WTC11 (cell line): ENCODE data around the gene KRT10. TPM values are rescaled to one million over a fixed set of nuclear protein-coding genes. Genes with fewer than 3 reads are reported as not detected.

ENCODE experiments used
- ATAC-seq: fragments of 200-7000 bp; cut with Tn5 transposase; 2 replicates; pipeline ENCODE4 v1.10.0; 2021; ENCODE audit warnings: mild to moderate bottlenecking, moderate library complexity
- CTCF ChIA-PET: fragments of 300-600 bp; sonication (Branson Sonifier 250); formaldehyde crosslinking; loops from one replicate; lab custom pipeline; 2021; ENCODE audit warnings: antibody characterized with exemption; lab: Charles Lee
- POLR2A ChIA-PET: fragments of 350-600 bp; sonication (Branson Sonifier 250); formaldehyde crosslinking; loops from one replicate; lab custom pipeline; 2021; ENCODE audit warnings: antibody characterized with exemption; lab: Charles Lee
- DNase-seq: peaks from one replicate; pipeline ENCODE4 v3.0.0; 2021; ENCODE audit warnings: low spot score
- H3K27ac Mint-ChIP-seq: 2 replicates; pipeline ENCODE4 v1.8.0; 2021; ENCODE audit warnings: mixed read lengths
- H3K27me3 Mint-ChIP-seq: 2 replicates; pipeline ENCODE4 v1.8.0; 2021; ENCODE audit warnings: low read depth, mild to moderate bottlenecking, moderate library complexity, mixed read lengths
- H3K36me3 Mint-ChIP-seq: 2 replicates; pipeline ENCODE4 v1.8.0; 2021; ENCODE audit warnings: mixed read lengths
- H3K4me1 Mint-ChIP-seq: 2 replicates; pipeline ENCODE4 v1.8.0; 2022; ENCODE audit warnings: mixed read lengths
- H3K4me3 Mint-ChIP-seq: 2 replicates; pipeline ENCODE4 v1.8.0; 2021; ENCODE audit warnings: mild to moderate bottlenecking, moderate library complexity, mixed read lengths
- H3K9me3 Mint-ChIP-seq: 2 replicates; pipeline ENCODE4 v1.8.0; 2021; ENCODE audit warnings: mixed read lengths
- CREM ChIP-seq: sonication (generic); formaldehyde crosslinking; IDR thresholded peaks from 2 replicates; pipeline ENCODE4 v1.8.1; 2022; ENCODE audit warnings: mild to moderate bottlenecking, missing genetic modification reagents, moderate library complexity
- E2F4 ChIP-seq: sonication (generic); formaldehyde crosslinking; IDR thresholded peaks from 2 replicates; pipeline ENCODE4 v1.8.1; 2022; ENCODE audit warnings: low read depth, mild to moderate bottlenecking, moderate library complexity, missing genetic modification reagents, borderline replicate concordance
- ETV6 ChIP-seq: sonication (generic); formaldehyde crosslinking; IDR thresholded peaks from 2 replicates; pipeline ENCODE4 v1.8.1; 2022; ENCODE audit warnings: mild to moderate bottlenecking, missing genetic modification reagents
- FOXJ3 ChIP-seq: sonication (generic); formaldehyde crosslinking; IDR thresholded peaks from 2 replicates; pipeline ENCODE4 v1.9.0; 2021; ENCODE audit warnings: missing genetic modification reagents, mild to moderate bottlenecking, borderline replicate concordance
- FOXK1 ChIP-seq: sonication (generic); formaldehyde crosslinking; IDR thresholded peaks from 2 replicates; pipeline ENCODE4 v1.8.0; 2022; ENCODE audit warnings: mild to moderate bottlenecking, moderate library complexity, missing genetic modification reagents
- JAZF1 ChIP-seq: fragments of 250-450 bp; sonication (Bioruptor Pico); IDR thresholded peaks from 2 replicates; pipeline ENCODE4 v1.9.0; 2021; ENCODE audit warnings: moderate library complexity, mild to moderate bottlenecking, inconsistent platforms
- JUN ChIP-seq: sonication (generic); formaldehyde crosslinking; IDR thresholded peaks from 2 replicates; pipeline ENCODE4 v1.8.0; 2023; ENCODE audit warnings: mild to moderate bottlenecking, missing genetic modification reagents
- NFYB ChIP-seq: sonication (generic); formaldehyde crosslinking; conservative IDR thresholded peaks from 2 replicates; pipeline ENCODE4 v1.8.0; 2022; ENCODE audit warnings: low read depth, missing genetic modification reagents
- NR3C1 ChIP-seq: sonication (generic); formaldehyde crosslinking; conservative IDR thresholded peaks from 2 replicates; pipeline ENCODE4 v1.8.1; 2023; ENCODE audit warnings: low read depth, mild to moderate bottlenecking, missing genetic modification reagents
- PRRX2 ChIP-seq: fragments of 250-450 bp; sonication (Bioruptor Pico); IDR thresholded peaks from 2 replicates; pipeline ENCODE4 v1.8.0; 2021; ENCODE audit warnings: mild to moderate bottlenecking
- STAT6 ChIP-seq: sonication (generic); formaldehyde crosslinking; conservative IDR thresholded peaks from 2 replicates; pipeline ENCODE4 v1.8.1; 2023; ENCODE audit warnings: mild to moderate bottlenecking, low read depth, missing genetic modification reagents, moderate library complexity
- TP53 ChIP-seq: sonication (generic); formaldehyde crosslinking; IDR thresholded peaks from 2 replicates; pipeline ENCODE4 v1.8.1; 2023; ENCODE audit warnings: mild to moderate bottlenecking, missing genetic modification reagents
- ZBTB21 ChIP-seq: sonication (generic); formaldehyde crosslinking; IDR thresholded peaks from 2 replicates; pipeline ENCODE4 v1.8.1; 2023; ENCODE audit warnings: mild to moderate bottlenecking, missing genetic modification reagents, borderline replicate concordance
- ZNF263 ChIP-seq: sonication (generic); formaldehyde crosslinking; IDR thresholded peaks from 2 replicates; pipeline ENCODE4 v1.8.1; 2022; ENCODE audit warnings: low read depth, mild to moderate bottlenecking, moderate library complexity, missing genetic modification reagents
- ZNF317 ChIP-seq: sonication (generic); formaldehyde crosslinking; IDR thresholded peaks from 2 replicates; pipeline ENCODE4 v1.8.1; 2023; ENCODE audit warnings: low read depth, mild to moderate bottlenecking, moderate library complexity, missing genetic modification reagents, borderline replicate concordance
- total RNA-seq: library from RNA; stranded (reverse); gene quantifications from 3 replicates; pipeline ENCODE4 v1.2.3, GENCODE V29; 2021
- TF ChIP-seq, protein P1 (sequence below): fragments of 250-450 bp; sonication (Bioruptor Pico); IDR thresholded peaks from 2 replicates; pipeline ENCODE4 v1.9.0; 2021; ENCODE audit warnings: mild to moderate bottlenecking
- TF ChIP-seq, protein P2 (sequence below): fragments of 200-600 bp; IDR thresholded peaks from 2 replicates; pipeline ENCODE4 v1.8.0; 2022; ENCODE audit warnings: antibody characterized with exemption

Gene KRT10
- total RNA-seq, 1 experiment from 2014 or later, result 23.2 TPM

GRCh38 chr17:40794466-40794865 is 27.9 kb downstream of the KRT10 start (continued):
- TF ChIP-seq, protein P1, sequence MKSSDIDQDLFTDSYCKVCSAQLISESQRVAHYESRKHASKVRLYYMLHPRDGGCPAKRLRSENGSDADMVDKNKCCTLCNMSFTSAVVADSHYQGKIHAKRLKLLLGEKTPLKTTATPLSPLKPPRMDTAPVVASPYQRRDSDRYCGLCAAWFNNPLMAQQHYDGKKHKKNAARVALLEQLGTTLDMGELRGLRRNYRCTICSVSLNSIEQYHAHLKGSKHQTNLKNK, result no peak

DNA sequence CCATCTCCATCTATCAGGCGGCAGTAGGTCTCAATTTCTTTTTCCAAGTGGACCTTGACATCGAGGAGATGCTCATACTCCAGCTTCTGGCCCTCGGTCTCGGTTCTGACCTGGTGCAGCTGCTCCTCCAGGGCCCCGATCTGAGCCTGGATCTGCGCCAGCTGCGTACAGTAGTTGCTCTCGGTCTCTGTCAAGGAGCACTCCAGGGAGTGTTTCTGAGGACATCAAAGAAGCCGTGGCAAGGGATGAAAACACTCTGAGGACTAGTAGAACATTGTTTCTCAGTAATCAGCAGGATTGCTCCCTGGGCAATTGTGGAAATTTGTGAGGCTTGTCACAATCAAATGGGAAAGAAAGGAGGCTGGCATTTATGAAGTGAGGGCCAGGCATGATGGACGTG is 28.6 kb downstream of the KRT10 start:
- DNase-seq (no peak), ATAC-seq (no peak)
- ChIA-PET POLR2A (no interaction called here), CTCF (interaction anchor here (0.5 to 3.6 kb wide), 3 partner anchors 10 to 177 kb away, joined by 3 to 28 read pairs (median 4); no protein-coding TSS in a partner anchor)
- Mint-ChIP-seq H3K4me1 (no peaks in the 10 kb centered on the region), H3K27ac (no peak overlapping the region), H3K36me3 (no peaks in the 10 kb centered on the region), H3K9me3 (no peaks in the 10 kb centered on the region), H3K4me3 (no peak overlapping the region), H3K27me3 (peaks cover 6% of the 10 kb centered on the region)
- no peak for TF ChIP-seq FOXJ3 (CRISPR knock-in tag)
- no peak for TF ChIP-seq ETV6
- no peak for TF ChIP-seq ZBTB21 (CRISPR knock-in tag)
- TF ChIP-seq, protein P2, sequence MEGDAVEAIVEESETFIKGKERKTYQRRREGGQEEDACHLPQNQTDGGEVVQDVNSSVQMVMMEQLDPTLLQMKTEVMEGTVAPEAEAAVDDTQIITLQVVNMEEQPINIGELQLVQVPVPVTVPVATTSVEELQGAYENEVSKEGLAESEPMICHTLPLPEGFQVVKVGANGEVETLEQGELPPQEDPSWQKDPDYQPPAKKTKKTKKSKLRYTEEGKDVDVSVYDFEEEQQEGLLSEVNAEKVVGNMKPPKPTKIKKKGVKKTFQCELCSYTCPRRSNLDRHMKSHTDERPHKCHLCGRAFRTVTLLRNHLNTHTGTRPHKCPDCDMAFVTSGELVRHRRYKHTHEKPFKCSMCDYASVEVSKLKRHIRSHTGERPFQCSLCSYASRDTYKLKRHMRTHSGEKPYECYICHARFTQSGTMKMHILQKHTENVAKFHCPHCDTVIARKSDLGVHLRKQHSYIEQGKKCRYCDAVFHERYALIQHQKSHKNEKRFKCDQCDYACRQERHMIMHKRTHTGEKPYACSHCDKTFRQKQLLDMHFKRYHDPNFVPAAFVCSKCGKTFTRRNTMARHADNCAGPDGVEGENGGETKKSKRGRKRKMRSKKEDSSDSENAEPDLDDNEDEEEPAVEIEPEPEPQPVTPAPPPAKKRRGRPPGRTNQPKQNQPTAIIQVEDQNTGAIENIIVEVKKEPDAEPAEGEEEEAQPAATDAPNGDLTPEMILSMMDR, result no peak
- no peak for TF ChIP-seq NFYB
- TF ChIP-seq JUN (CRISPR knock-in tag), result no peak

DNA sequence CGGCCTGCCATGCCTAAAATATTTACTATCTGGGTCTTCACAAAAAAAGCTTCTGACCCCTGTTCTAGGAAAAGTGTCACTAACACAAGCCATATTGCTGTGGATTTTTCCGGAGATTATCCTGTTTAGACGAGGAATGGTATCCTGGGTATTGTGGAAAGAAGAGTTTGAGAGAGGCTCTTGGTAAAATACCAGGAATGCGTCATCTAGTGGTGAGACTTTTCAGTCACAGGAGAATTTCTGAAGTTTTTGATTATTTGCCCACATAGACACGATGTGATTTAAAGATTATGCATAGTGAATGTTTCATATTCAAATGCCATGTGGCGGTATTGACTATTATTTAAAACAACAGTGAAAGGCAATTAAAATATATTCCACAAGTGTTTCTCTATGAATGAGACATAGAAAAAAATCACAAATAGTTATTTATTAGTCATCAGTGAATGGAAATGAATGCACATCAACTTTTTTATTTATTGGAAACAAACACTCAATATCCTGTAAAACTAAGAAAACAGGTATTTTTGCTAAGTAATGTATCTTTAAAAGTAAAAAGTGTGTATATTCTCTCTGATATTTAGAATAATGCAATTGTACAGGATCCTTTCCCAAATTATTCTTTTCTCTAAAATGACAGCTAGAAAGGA is 30.5 kb downstream of the KRT10 start:
- no peaks in the 10 kb centered on the region for H3K4me1 Mint-ChIP-seq
- H3K4me3 Mint-ChIP-seq, result no peak overlapping the region
- peaks cover 8% of the 10 kb centered on the region for H3K27me3 Mint-ChIP-seq
- no peak for TF ChIP-seq TP53 (CRISPR knock-in tag)
- TF ChIP-seq, protein P2, result peak; percentile 27; the same call in 1 of the 2 replicates
- ATAC-seq, result no peak; the same call in 1 of the 2 replicates
- no peak for DNase-seq
- ChIA-PET POLR2A (no interaction called here), CTCF (interaction anchor here (1.0 to 3.6 kb wide), 5 partner anchors 12 to 175 kb away, joined by 3 to 28 read pairs (median 4); no protein-coding TSS in a partner anchor)
- no peaks in the 10 kb centered on the region for H3K36me3 Mint-ChIP-seq
- H3K27ac Mint-ChIP-seq, result no peak overlapping the region
- no peaks in the 10 kb centered on the region for H3K9me3 Mint-ChIP-seq

- Mint-ChIP-seq H3K4me3 (no peak overlapping the region), H3K4me1 (no peaks in the 10 kb centered on the region), H3K36me3 (no peaks in the 10 kb centered on the region), H3K9me3 (no peaks in the 10 kb centered on the region), H3K27me3 (peaks cover 8% of the 10 kb centered on the region), H3K27ac (no peak overlapping the region)
- DNase-seq, result no peak
- ChIA-PET CTCF (interaction anchor here (1.0 to 3.6 kb wide), 3 partner anchors 13 to 175 kb away, joined by 3 to 28 read pairs (median 4); no protein-coding TSS in a partner anchor), POLR2A (interaction anchor here (0.5 kb wide), 1 partner anchor 164 kb away, joined by 5 read pairs; no protein-coding TSS in a partner anchor)
- no peak for TF ChIP-seq ZNF263
- TF ChIP-seq, all 79 proteins: peak for 0
- no peak for ATAC-seq
Measured at GRCh38 chr17:40791111-40791510, 31.3 kb downstream of the KRT10 start.

GRCh38 chr17:40782450-40782849 is 40.0 kb downstream of the KRT10 start, which contains the start of gene KRT27:
Gene KRT27 (minus strand): TSS chr17:40782550. CDS start chr17:40782493, 57 bp downstream.
- ChIA-PET POLR2A (no interaction called here), CTCF (interaction anchor here (1.6 kb wide), 1 partner anchor 163 kb away, joined by 6 read pairs; no protein-coding TSS in a partner anchor)
- Mint-ChIP-seq H3K36me3 (no peaks in the 10 kb centered on the region), H3K27me3 (peaks cover 25% of the 10 kb centered on the region), H3K27ac (no peak within 1 kb of the TSS), H3K4me3 (no peak within 1 kb of the TSS), H3K4me1 (no peaks in the 10 kb centered on the region), H3K9me3 (no peaks in the 10 kb centered on the region)
- no peak for ATAC-seq
- no peak for DNase-seq
- TF ChIP-seq JAZF1 (no peak), PRRX2 (CRISPR knock-in tag) (no peak), NR3C1 (CRISPR knock-in tag) (no peak), CREM (CRISPR knock-in tag) (no peak), FOXK1 (CRISPR knock-in tag) (no peak), STAT6 (CRISPR knock-in tag) (no peak), E2F4 (CRISPR knock-in tag) (no peak), ZNF317 (CRISPR knock-in tag) (no peak)
- TF ChIP-seq, protein P1, result no peak
